GM21526 (cell line): Measurements from ENCODE around the gene PEX14.
A peak's percentile ranks its signal among the peaks of the same experiment; 100 is the strongest.
"Not testable (repeated sequence)": the region's sequence is repeated elsewhere in the genome, so short reads cannot be mapped to it uniquely, and the experiment has no call there.

Source experiments
- ATAC-seq: cut with Tn5 transposase; IDR thresholded peaks from one replicate; pipeline ENCODE4 v1.9.1; 2021; ENCODE audit warnings: moderate library complexity; ENCODE audit not compliant: unreplicated experiment, low FRiP score

PEX14 gene

DNA sequence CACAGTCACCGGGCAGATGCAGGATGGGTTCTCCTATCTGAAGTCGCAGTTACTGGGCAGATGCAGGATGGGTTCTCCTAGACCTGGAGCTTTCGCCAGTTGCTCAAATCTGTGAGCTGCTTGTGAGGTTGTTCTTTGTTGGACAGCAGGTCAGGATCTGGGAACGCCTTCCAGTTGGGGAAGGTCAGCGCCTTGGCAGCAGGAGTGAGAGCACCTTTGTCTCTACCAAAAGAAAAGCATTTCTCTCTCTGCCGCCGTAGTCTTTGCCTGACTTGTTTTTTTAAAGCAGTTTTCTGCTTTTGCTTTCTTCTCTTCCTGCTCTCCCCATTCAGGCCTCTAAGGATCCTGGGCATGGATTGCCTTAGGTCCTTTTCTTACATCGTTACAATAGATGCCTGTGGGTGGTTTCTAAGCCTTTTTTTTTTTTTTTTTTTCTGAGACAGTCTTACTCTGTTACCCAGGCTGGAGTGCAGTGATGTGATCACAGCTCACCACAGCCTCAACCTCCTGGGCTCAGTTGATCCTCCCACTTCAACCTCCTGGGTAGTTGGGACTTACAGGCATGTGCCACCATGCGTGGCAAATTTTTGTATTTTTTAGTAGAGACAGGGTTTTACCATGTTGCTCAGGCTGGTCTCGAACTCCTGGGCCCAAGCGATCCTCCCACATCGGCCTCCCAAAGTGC is 15.7 kb downstream of the PEX14 start:
- ATAC-seq, result no peak

GRCh38 chr1:10494418-10494753 is 19.6 kb downstream of the PEX14 start:
- no peak for ATAC-seq

DNA sequence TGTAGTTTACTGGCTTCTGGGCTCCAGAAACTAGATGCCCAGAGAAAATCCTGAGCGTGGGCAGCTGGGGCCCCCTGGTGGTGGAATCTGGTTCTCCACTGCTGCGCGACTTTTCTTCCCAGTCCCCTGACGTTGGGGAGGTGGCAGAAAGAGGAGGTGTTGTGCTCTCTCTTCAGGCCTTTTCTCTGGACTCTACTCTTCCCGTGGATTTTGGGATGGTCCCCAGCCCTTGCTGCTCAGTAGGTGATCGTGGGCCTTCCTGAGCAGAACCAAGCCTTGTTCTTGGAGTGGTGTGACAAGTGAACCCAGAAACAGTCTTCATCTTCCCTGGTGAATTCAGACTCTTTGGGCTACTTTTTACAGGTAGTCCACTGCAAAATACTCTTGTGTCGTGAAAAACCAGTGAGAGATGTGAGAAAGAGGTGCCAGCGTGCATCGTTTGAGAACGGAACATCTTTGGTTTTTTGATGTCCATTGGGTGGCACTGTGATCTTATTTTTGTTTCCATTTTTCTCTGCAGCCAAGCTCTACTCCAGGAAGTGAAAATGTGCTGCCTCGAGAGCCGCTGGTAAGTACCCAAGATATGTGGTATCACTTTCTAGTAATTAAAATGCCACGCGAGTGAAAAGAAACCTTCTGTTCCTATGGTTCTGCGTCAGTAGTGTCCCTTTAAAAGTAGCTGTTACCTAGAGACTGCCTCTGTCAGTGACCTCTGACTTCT is 20.2 kb downstream of the PEX14 start:
- peak; percentile 60 for ATAC-seq

GRCh38 chr1:10495475-10495817 is 20.7 kb downstream of the PEX14 start:
- no peak for ATAC-seq

- ATAC-seq, result no peak
Observed at GRCh38 chr1:10495952-10496351, 21.2 kb downstream of the PEX14 start.

DNA sequence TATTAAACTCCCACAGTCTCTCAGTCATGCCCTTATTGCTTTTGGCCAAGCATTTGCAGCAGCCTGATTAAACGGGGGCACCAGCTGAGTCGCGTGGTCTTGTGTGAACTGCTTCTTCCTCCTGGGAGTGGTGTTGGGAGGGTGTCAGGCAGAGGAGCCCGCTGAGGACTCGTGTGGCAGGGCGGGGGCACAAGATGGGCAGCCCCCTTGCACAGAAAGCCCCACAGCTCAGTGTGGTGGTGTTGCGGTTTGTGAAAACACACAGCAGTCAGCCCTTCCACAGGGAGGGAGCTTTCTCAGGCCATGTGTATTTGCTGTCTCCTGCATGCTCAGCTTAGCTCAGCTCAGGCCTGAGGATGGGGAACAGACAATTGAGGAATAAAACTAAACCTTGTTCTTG is 22.4 kb downstream of the PEX14 start:
- ATAC-seq, result no peak

DNA sequence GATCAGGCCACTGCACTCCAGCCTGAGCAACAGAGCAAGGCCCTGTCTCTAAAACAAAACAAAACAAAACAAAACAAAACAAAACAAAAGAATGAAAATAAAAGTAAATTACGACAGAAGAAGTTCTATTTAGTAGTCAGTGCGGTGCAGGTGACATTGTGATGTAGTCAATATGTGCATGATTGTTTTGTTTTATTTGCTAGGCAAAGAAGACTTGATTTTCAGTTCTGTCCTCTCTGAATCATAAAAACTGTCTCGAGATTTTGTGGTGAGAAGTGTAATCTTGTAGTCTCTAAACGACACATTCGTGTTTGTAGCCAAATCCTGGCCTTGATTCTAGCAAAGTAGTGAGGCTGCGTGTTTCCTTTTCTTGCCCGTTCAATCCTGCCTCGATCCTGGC is 23.5 kb downstream of the PEX14 start:
- no peak for ATAC-seq

GRCh38 chr1:10502206-10502605 is 27.5 kb downstream of the PEX14 start:
- ATAC-seq, result no peak

DNA sequence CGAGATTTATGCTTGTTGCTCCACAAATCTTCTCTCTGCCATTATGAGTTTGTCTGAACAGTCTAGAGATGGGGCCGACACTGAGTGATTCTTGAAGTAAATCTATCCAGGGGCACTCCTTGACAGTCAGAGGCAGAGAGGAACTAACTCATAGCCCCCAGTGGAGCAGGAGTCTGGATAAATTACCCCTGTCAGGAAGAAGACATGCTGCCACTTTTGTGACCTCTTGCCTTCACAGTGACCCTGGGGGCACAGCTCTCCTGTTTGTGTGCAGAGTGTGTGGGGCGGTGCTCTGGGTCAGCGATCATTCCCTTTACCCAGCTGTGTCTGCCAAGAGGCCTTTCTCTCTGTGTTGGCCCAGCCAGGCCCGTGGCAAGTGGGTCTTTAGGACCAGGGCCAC is 29.5 kb downstream of the PEX14 start:
- ATAC-seq, result no peak

DNA sequence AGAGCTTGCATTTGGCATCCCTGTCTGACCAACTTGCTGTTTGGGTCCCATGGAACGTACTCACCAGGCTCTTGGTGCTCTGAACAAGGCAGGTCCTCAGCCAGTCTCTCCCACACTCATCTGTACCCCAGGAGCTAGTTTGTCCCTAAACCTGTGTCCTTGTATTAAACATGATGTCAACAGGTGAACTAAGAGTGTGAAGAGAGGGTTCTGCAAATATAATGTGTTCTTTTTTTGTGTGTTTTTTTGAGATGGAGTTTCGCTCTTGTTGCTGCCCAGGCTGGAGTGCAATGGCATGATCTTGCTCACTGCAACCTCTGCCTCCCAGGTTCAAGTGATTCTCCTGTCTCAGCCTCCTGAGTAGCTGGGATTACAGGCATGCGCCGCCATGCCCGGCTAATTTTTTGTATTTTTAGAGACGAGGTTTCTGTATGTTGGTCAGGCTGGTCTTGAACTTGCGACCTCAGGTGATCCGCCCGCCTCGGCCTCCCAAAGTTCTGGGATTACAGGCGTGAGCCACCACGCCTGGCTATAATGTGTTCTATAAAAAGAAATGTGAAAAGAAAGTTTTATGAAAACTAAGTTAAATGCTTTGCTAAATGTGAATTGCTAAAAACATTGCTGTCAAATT is 31.4 kb downstream of the PEX14 start:
- not testable (repeated sequence) for ATAC-seq

DNA sequence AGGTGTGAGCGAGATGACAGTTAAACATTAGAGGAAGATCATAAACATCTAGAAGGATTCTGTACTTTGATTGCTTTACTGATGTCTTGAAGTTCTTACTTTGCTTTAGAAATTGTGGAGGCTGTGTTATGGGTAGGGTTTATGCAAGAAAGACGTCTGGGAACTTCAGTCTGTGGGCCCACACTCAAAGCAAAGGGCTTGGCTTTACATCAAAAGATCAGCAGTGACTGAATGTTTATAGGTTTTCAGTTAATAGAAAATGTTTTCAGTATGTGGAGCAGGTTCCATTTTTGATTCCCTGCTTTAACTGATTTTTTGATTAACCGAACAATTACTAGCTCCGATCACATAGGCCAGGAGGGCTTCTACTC is 31.9 kb downstream of the PEX14 start:
- no peak for ATAC-seq

- no peak for ATAC-seq
Observed at GRCh38 chr1:10507111-10507879, 32.5 kb downstream of the PEX14 start.

DNA sequence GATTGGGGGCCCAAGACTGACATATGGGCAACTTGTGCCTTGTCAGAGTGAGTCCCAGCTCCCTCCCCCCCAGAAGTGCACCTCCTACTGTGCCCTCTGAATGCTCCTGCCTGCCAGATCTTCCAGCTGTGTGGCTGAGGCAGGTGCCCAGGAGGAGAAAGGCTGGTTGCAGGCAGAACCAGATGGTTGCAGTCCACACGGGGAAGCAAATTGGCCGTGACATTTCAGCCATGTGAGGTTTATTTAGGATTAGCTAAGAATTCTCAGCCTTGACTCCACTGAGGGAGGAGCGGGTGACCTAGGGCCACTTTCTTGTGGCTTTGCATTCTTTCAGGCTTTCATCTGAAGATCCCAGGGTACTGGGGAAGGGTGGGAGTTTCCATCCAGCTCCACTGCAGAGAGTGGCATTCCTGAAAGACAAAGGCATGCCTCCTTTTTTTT is 33.8 kb downstream of the PEX14 start:
- ATAC-seq, result no peak

- no peak for ATAC-seq
Observed at GRCh38 chr1:10509809-10510509, 35.2 kb downstream of the PEX14 start.

- ATAC-seq, result peak; percentile 66
Observed at GRCh38 chr1:10510520-10511493, 36.1 kb downstream of the PEX14 start.

GRCh38 chr1:10511494-10511885 is 36.7 kb downstream of the PEX14 start:
- ATAC-seq, result no peak

DNA sequence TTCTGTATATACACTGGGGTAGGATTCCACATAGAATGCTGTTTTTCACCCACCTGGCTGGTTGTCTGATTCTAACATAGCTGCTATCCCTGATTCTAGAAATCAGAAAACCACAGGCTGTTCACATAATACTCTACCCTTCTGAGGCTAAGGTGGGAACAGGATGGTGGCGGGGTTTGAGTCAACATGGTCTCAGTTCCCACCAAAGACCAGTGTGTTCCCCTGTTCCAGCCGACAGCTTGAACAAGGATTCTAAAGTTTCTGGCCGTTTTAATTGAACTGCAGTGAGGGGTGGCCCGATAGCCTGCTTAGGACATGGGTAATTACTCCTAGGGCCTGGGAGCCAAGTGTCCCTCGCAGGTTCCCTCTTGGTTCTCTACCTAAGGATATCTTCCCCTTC is 38.4 kb downstream of the PEX14 start:
- ATAC-seq, result no peak

DNA sequence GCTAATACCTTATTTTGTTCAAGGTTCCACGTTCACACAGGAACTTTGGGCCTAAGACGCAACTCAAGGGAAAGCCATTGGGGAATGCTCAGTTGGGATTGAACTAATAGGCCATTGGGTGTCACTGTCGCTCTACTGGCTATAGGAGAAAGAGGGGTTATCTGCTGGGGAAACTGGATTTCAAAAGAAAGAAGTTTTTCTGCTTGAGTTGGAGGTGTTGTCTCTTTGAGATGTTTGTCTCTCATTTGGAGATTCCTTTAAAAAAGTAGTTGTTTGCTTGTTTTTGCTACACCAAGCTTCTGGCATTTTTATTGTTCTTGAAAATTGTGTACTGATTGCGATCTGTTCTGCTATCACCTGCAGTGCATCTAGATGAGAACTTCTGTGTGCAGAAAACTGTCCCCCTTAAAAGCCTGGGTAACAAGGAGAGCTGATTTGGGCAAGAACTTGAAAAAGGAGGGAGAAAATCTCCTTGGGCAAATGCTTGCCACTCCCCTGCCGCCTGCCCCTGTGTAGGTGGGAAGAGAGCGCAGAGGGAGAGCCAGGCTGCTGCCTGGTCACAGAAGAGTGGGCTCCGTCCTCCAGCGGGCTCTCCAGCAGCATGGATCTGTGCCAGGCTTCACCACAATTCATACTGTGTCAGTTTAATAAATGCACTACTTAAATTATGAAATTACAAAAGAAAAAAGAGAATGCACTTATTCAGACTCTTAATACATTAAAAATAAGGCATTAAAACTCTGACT is 39.9 kb downstream of the PEX14 start:
- ATAC-seq, result no peak
